Colonic mucosa (tissue), 4 donors: ENCODE data around the gene HOXB4. TPM values are rescaled to one million over a fixed set of nuclear protein-coding genes. Genes with fewer than 3 reads are reported as not detected.

Experiments used
- DNase-seq: peaks from one replicate; pipeline ENCODE4 v3.0.0-alpha.2; 2020
- H3K27ac ChIP-seq: fragments of 200-600 bp; one replicate; pipeline ENCODE4 v1.8.0; 2021
- H3K27me3 ChIP-seq: fragments of 200-600 bp; one replicate; pipeline ENCODE4 v1.8.0; 2021
- H3K36me3 ChIP-seq: fragments of 200-600 bp; one replicate; pipeline ENCODE4 v1.8.0; 2021
- H3K4me1 ChIP-seq: fragments of 200-600 bp; one replicate; pipeline ENCODE4 v1.8.0; 2021; ENCODE audit warnings: mild to moderate bottlenecking
- H3K4me3 ChIP-seq: fragments of 200-600 bp; one replicate; pipeline ENCODE4 v1.8.0; 2021
- H3K9ac ChIP-seq, 2 donors: one replicate each; pipeline ENCODE4 v1.7.0; 2013; ENCODE audit warnings: control low read depth in 2 of 2, low read depth in 2 of 2, low read length in 2 of 2
- H3K9me3 ChIP-seq: fragments of 200-600 bp; one replicate; pipeline ENCODE4 v1.8.0; 2021
- CTCF ChIP-seq: fragments of 200-600 bp; IDR thresholded peaks from one replicate; pipeline ENCODE4 v1.8.0; 2022; ENCODE audit warnings: antibody characterized with exemption, mild to moderate bottlenecking
- intact Hi-C: fragments of 100-400 bp; cut with DNase I; formaldehyde crosslinking; loops from one replicate; pipeline ENCODE4 v1.14.1; 2022
- total RNA-seq, 2 donors: library from RNA; stranded (reverse); fragmentation: NEBNext Ultra II Directional in 1 of 2; extraction: Animal tissue kit (Norgen Biotek cat#: 25700) in 1 of 2; gene quantifications; one replicate each; pipeline ENCODE4 v1.2.1, GENCODE V29; 2021
- donor health status: healthy.
- donor health status: DM: no; HTN: no; CAD: no.
- donor health status: DM: no; HTN: no; CAD: no.

The HOXB4 gene
- total RNA-seq, 2 donors from 2014 or later = 2.5 to 4.7 TPM

DNA sequence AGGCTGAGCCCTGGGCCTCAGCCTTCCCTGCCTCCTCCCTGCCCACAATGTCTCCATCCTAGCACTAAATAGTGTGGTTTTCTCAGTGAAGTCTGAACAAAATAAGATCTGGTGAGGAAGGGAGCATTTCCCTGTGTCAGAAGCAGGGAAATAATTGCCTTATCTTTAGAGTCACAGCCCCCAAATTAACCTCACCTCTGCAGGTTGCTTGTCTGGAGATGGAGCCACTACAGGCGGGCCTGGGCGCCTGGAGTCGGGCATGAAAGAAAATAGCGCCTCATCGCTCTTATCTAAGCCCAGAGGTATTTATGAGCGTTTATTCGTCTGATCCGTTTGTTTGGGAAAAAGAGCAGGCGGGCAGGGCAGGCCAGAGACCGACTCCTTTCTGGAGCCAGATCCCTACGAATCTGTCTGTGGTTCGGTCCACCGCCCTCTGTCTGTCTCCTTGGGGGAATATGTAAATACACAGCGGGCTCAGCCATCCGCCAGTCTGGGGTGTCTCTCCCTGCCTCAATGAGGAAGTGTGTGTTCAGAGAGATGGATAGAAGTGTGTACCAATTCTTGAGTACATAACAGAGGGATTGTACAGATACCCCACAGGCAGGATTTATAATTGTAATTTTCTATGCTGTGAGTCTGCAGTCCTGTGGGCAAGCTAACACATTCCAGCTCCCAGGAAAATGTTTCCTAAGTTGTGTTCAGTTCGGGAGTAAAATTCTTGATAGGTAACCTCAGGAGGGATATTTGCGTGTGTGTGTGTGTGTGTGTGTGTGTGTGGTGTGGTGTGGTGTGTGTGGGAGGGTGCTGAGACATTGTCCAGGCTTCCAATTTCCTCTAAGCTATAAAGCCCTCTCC lies 22.3 kb upstream of the HOXB4 start:
- H3K4me3 ChIP-seq = no peak overlapping the region
- TF ChIP-seq CTCF = no peak
- peak; percentile 64 for DNase-seq
- intact Hi-C loops = no loop called here
- H3K27ac ChIP-seq = peak overlapping the region; percentile 24
- H3K9me3 ChIP-seq = no peaks in the 10 kb centered on the region
- H3K27me3 ChIP-seq = no peaks in the 10 kb centered on the region
- peak overlapping the region; percentile 31 to 91 for H3K9ac ChIP-seq
- H3K4me1 ChIP-seq = peaks cover 9% of the 10 kb centered on the region
- H3K36me3 ChIP-seq = no peaks in the 10 kb centered on the region

DNA sequence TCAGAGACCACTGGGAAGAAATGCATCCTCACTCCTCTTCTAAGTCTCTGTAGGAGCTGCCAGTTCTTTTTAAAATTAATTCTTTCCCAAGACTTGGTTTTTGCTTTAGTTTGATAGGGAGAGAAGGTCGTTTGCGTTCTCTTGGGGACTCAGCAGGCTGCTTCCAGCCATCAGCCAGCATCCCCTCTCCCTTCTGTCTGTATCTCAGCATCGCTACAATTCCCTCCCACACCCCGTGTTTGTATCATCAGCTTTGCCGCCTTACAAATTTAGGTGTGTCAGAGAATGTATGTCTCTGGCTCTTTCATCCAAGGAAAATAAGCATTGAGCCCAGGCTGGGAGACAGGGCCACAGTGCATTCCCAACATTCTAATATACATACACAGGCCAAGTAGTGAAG lies 21.2 kb upstream of the HOXB4 start:
- DNase-seq = no peak
- H3K27ac ChIP-seq = no peak overlapping the region
- H3K9ac ChIP-seq = peak overlapping the region; percentile 43 to 87
- H3K4me1 ChIP-seq = peaks cover 9% of the 10 kb centered on the region
- no peak overlapping the region for H3K4me3 ChIP-seq
- no peaks in the 10 kb centered on the region for H3K9me3 ChIP-seq
- H3K36me3 ChIP-seq = peaks cover 8% of the 10 kb centered on the region
- no peaks in the 10 kb centered on the region for H3K27me3 ChIP-seq
- no peak for TF ChIP-seq CTCF
- intact Hi-C loops = no loop called here

DNA sequence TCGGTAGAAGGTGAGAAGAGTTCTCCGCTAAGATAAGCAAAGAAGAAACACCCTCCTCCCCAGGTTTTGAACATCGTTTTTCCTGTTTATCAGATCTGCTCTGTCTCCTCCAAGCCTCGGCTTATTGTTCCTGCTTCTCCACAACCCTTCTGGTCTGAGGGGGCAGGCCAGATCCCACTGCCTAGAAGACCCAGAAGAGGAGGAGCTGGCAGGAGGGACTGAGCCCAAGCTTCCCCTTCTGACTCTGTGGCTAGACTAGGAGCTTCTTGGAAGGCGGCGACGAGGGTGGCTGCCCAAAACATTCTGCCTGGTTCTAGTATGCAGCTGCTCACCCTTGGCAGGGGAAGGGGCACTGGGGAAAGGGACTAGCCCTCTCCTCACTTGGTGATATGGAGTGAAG lies 20.6 kb upstream of the HOXB4 start:
- peak overlapping the region; percentile 73 for H3K27ac ChIP-seq
- H3K36me3 ChIP-seq = peaks cover 8% of the 10 kb centered on the region
- H3K4me3 ChIP-seq = no peak overlapping the region
- DNase-seq = no peak
- peak overlapping the region; percentile 82 to 87 for H3K9ac ChIP-seq
- H3K4me1 ChIP-seq = peaks cover 9% of the 10 kb centered on the region
- no peak for TF ChIP-seq CTCF
- intact Hi-C loops = no loop called here
- no peaks in the 10 kb centered on the region for H3K9me3 ChIP-seq
- H3K27me3 ChIP-seq = no peaks in the 10 kb centered on the region

DNA sequence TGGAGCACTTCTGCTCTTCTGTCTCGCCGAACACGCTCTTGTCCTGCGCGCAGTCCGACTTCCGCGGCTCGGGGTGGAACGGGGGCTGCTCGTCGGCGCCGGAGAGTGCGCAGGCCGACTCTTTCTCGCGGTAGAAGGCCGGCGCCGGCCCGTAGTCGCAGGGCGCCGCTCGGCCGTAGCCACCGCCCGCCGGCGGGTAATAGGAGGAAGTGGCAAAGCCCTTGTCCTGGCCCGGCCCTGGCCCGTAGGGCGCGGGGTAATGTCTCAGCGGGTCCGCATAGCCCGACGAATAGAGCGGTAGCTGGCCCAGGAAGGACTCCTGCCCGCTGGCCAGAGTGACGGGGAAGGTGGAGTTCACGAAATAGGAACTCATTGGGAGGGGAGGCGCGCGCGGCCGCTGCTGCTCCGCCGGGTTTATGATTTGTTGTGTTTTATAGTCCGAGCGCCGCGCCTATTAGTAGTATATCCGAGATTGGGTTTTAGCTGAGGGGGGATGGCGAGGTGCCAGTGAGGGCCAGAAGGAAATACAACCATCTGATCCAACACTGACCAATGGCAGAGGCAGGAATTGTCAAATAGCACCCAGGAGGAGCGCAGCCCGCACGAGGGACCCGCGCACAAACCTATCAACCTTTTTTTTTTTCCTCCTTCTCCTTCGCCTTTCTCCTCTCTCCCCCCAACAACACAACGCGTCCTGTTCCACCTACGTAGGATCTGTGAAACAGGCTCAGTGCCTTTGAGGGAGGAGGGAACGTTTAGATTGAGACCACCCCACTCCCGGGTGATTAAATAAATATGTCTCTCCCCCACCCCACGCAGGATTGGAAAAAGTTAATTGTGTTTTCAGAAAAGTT lies 19.9 kb upstream of the HOXB4 start:
- Histone ChIP-seq H3K9me3 (no peaks in the 10 kb centered on the region), H3K4me1 (peaks cover 9% of the 10 kb centered on the region), H3K27ac (peak overlapping the region; percentile 73), H3K9ac (peak overlapping the region; percentile 82 to 87), H3K27me3 (no peaks in the 10 kb centered on the region), H3K4me3 (peak overlapping the region; percentile 53), H3K36me3 (peaks cover 8% of the 10 kb centered on the region)
- peak; percentile 92 for DNase-seq
- TF ChIP-seq CTCF = no peak
- intact Hi-C loops = no loop called here

- no peak for TF ChIP-seq CTCF
- Histone ChIP-seq H3K4me1 (peaks cover 9% of the 10 kb centered on the region), H3K9ac (peak overlapping the region; percentile 82 to 87), H3K27ac (peak overlapping the region; percentile 73), H3K4me3 (peak overlapping the region; percentile 53), H3K36me3 (peaks cover 8% of the 10 kb centered on the region), H3K9me3 (no peaks in the 10 kb centered on the region), H3K27me3 (no peaks in the 10 kb centered on the region)
- intact Hi-C loops = no loop called here
- DNase-seq = no peak
Observed at GRCh38 chr17:48597528-48597777, 19.3 kb upstream of the HOXB4 start.
